ENCODE measurements around the gene SCGB2B2.

SCGB2B2 gene

GRCh38 chr19:34639491-34640085 lies 37.4 kb downstream of the SCGB2B2 start:
- ChIA-PET CTCF (interaction anchor here (0.6 to 5.4 kb wide), 19 partner anchors 13 to 496 kb away, joined by 3 to 54 read pairs (median 5); no protein-coding TSS in a partner anchor), POLR2A (no interaction called here)
- TF ChIP-seq CTCF (IDR thresholded peaks at IDR 0.05; ENCODE audit: control extremely low read depth, extremely low read depth, low read depth, missing control alignments), result peak; percentile 72
- peak; percentile 43 for DNase-seq (ENCODE audit: extremely low spot score)

GRCh38 chr19:34633802-34634201 lies 43.2 kb downstream of the SCGB2B2 start:
- ChIA-PET POLR2A (no interaction called here), CTCF (interaction anchor here (1.5 kb wide), 1 partner anchor 11 kb away, joined by 3 read pairs; no protein-coding TSS in a partner anchor)
- DNase-seq (ENCODE audit: extremely low spot score), result no peak
- no peak for TF ChIP-seq CTCF (IDR thresholded peaks at IDR 0.05; ENCODE audit: control extremely low read depth, extremely low read depth, low read depth, missing control alignments)

Data from GM10248 (cell line).